HL-60 (cell line): ENCODE data around the gene PIWIL4.

Experiments
- DNase-seq, 2 experiments: peaks; one replicate each; pipeline ENCODE4 v3.0.0-alpha.2; 2010 to 2020; ENCODE audit warnings: low read depth in 1 of 2, low spot score in 1 of 2
- H3K27ac ChIP-seq: fragments of 250-450 bp; sonication (Bioruptor Pico); replicated peaks from 2 replicates; pipeline ENCODE4 v1.5.1; 2020; ENCODE audit warnings: mild to moderate bottlenecking, moderate library complexity
- H3K27me3 ChIP-seq: fragments of 250-450 bp; sonication (Bioruptor Pico); 2 replicates; pipeline ENCODE4 v1.5.1; 2021; ENCODE audit warnings: mild to moderate bottlenecking, moderate library complexity; ENCODE audit not compliant: insufficient read depth, poor library complexity, severe bottlenecking
- H3K4me3 ChIP-seq: replicated peaks from 2 replicates; pipeline ENCODE4 v1.5.1; 2011; ENCODE audit warnings: mild to moderate bottlenecking, control low read depth, low read length; ENCODE audit not compliant: insufficient read depth
- GABPA ChIP-seq: IDR thresholded peaks from 2 replicates; pipeline ENCODE4 v1.6.1; 2012; ENCODE audit warnings: low read depth
- POLR2AphosphoS5 ChIP-seq: IDR thresholded peaks from 2 replicates; pipeline ENCODE4 v1.6.1; 2012; ENCODE audit warnings: low read depth
- SPI1 ChIP-seq: IDR thresholded peaks from 2 replicates; pipeline ENCODE4 v1.6.1; 2012; ENCODE audit warnings: low read depth, mild to moderate bottlenecking, borderline replicate concordance
- TF ChIP-seq, protein P1 (sequence below): IDR thresholded peaks from one replicate; pipeline ENCODE4 v1.5.1; 2011; ENCODE audit warnings: low read length, control low read depth, inconsistent platforms; ENCODE audit not compliant: insufficient read depth
- TF ChIP-seq, protein P2 (sequence below): IDR thresholded peaks from 2 replicates; pipeline ENCODE4 v1.6.1; 2012; ENCODE audit warnings: low read depth; ENCODE audit not compliant: insufficient replicate concordance

The PIWIL4 gene

DNA sequence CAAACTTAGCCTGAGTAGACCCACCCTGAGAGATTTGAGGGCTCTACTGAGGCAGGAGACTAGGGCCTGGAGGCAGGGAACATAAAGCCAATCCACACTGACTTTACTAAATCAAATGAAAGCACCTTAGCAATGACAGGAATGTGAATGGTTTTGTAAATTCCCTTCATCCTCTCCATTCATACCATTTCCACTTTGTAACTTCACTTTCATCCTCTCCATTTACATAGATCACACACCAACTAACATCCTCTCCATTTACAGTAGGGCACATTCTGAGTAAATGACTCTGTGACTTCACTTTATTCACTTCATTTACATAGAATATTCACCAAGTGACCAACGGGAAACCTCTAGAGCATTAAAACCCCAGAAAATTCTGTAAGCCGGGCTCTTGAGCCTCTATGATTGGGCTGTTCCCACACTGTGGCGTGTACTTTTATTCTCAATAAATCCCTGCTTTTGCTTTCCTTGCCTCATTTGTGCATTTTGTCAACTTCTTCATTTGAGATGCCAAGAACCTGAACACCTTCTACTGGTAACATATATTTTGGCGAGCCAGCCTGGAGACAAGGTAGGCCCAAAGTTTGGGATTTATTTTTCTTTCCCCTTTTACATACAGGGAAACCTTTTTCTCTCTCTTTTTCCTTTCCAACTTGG, 82.9 kb downstream of the PIWIL4 start:
- TF ChIP-seq GABPA, result no peak
- TF ChIP-seq POLR2AphosphoS5, result no peak
- TF ChIP-seq SPI1, result no peak
- TF ChIP-seq, protein P1, sequence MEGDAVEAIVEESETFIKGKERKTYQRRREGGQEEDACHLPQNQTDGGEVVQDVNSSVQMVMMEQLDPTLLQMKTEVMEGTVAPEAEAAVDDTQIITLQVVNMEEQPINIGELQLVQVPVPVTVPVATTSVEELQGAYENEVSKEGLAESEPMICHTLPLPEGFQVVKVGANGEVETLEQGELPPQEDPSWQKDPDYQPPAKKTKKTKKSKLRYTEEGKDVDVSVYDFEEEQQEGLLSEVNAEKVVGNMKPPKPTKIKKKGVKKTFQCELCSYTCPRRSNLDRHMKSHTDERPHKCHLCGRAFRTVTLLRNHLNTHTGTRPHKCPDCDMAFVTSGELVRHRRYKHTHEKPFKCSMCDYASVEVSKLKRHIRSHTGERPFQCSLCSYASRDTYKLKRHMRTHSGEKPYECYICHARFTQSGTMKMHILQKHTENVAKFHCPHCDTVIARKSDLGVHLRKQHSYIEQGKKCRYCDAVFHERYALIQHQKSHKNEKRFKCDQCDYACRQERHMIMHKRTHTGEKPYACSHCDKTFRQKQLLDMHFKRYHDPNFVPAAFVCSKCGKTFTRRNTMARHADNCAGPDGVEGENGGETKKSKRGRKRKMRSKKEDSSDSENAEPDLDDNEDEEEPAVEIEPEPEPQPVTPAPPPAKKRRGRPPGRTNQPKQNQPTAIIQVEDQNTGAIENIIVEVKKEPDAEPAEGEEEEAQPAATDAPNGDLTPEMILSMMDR, result no peak
- TF ChIP-seq, protein P2, sequence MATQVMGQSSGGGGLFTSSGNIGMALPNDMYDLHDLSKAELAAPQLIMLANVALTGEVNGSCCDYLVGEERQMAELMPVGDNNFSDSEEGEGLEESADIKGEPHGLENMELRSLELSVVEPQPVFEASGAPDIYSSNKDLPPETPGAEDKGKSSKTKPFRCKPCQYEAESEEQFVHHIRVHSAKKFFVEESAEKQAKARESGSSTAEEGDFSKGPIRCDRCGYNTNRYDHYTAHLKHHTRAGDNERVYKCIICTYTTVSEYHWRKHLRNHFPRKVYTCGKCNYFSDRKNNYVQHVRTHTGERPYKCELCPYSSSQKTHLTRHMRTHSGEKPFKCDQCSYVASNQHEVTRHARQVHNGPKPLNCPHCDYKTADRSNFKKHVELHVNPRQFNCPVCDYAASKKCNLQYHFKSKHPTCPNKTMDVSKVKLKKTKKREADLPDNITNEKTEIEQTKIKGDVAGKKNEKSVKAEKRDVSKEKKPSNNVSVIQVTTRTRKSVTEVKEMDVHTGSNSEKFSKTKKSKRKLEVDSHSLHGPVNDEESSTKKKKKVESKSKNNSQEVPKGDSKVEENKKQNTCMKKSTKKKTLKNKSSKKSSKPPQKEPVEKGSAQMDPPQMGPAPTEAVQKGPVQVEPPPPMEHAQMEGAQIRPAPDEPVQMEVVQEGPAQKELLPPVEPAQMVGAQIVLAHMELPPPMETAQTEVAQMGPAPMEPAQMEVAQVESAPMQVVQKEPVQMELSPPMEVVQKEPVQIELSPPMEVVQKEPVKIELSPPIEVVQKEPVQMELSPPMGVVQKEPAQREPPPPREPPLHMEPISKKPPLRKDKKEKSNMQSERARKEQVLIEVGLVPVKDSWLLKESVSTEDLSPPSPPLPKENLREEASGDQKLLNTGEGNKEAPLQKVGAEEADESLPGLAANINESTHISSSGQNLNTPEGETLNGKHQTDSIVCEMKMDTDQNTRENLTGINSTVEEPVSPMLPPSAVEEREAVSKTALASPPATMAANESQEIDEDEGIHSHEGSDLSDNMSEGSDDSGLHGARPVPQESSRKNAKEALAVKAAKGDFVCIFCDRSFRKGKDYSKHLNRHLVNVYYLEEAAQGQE, result no peak
- no peak overlapping the region for H3K4me3 ChIP-seq
- no peaks in the 10 kb centered on the region for H3K27me3 ChIP-seq
- no peak for DNase-seq
- no peak overlapping the region for H3K27ac ChIP-seq

DNA sequence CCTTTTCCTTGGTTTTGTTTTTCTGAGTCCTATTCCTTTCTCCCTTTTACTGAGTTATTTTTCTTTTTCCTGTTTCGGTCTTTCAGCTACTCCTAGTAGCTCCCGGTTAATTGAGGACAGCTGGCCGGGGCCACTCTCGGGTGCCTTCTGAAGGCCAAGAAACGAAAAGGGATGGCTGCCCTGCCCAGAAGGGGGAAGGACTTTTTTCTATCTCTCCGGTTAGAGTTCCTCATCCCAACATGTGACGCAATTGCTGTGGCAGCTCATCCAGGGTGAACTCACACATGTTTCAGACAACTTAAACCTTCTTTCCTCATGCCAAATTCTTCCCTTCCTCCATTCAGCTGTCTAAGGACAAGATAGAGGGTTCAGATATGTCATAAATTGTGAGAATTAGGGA, 83.6 kb downstream of the PIWIL4 start:
- DNase-seq, result peak; percentile 65 to 67
- Histone ChIP-seq H3K27ac (no peak overlapping the region), H3K4me3 (no peak overlapping the region), H3K27me3 (no peaks in the 10 kb centered on the region)
- TF ChIP-seq POLR2AphosphoS5, result no peak
- TF ChIP-seq, protein P1, result no peak
- no peak for TF ChIP-seq GABPA
- TF ChIP-seq SPI1, result peak; percentile 34; the same call in 1 of the 2 replicates

DNA sequence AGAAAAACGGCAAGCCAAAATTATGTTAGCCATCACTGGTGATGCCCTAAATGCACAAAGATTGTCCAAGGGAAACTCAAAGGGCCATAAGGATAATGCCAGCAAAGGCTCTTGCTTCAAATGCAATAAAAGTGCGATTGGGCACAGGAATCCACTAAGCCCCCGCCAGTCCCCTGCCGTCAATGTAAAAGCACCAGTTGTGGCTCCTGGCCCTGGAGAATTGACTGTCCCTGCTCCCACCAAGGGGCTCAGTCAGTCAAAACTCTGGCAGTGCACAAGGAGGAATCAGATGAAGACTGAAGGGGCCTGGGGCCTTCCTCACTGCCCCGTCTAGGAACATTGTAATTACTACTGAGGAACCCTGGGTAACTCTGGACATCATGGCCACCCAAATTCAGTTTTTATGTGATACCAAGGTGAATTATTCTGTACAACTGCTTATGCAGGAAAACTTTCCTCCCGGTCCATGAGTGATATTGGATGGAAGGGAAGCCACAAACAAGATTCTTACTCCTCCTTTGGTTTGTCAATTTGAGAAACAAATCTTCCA, 85.6 kb downstream of the PIWIL4 start:
- H3K27ac ChIP-seq, result no peak overlapping the region
- no peak for TF ChIP-seq SPI1
- TF ChIP-seq, protein P2, result no peak
- no peak for TF ChIP-seq GABPA
- no peak for TF ChIP-seq POLR2AphosphoS5
- TF ChIP-seq, protein P1, result no peak
- H3K27me3 ChIP-seq, result no peaks in the 10 kb centered on the region
- DNase-seq, result no peak
- no peak overlapping the region for H3K4me3 ChIP-seq

DNA sequence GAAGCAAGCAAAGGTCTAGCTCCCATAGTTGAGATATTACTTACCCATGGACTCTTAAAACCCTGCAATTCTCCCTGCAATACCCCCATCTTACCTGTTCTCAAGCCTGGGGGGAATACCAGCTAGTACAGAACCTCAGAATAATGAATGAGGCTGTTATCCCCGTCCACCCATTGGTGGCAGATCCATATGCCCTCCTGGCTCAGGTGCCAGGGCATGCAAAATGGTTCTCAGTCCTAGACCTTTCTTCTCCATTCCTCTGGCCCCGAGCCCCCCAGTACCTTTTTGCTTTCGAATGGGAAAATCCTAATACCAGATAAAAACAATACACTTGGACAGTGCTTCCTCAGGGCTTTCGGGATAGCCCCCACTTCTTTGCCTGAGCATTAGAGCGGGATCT, 86.4 kb downstream of the PIWIL4 start:
- no peak for DNase-seq
- Histone ChIP-seq H3K4me3 (no peak overlapping the region), H3K27me3 (no peaks in the 10 kb centered on the region), H3K27ac (no peak overlapping the region)
- no peak for TF ChIP-seq GABPA
- TF ChIP-seq, protein P2, result no peak
